NCI-H1105 (cell line): ENCODE measurements around the gene GLB1L.
A peak's percentile ranks its signal among the peaks of the same experiment; 100 is the strongest.

Experiments
- DNase-seq: peaks from one replicate; lab custom pipeline; 2025; lab: John Stamatoyannopoulos, UW

GLB1L gene

DNA sequence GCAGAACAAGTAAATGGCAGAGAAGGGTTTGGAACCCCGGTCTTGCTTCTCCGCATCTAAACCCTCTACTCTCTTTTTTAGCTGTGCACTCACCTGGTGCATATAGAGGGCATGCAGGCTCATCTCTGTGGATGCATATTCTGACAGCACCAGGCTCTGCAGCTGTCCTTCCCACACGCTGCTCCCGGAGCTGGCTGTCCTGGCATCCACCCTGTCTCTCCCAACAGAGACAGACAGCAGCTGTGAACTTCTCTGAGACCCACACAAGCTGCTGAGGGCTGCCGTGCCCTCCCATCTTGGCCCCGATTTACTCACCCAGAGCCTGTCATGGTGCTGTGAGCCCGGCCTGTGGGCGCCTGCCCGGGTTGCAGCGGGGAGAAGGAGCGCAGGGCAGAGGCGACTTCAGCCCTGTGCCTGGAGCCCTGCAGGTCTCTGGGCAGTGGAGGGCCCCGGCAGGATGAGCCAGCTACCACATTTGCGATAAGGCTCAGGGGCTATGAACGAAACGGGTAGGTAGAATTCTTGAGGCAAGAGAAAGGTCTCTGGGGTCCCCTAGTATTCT is 23.2 kb downstream of the GLB1L start:
- no peak for DNase-seq

DNA sequence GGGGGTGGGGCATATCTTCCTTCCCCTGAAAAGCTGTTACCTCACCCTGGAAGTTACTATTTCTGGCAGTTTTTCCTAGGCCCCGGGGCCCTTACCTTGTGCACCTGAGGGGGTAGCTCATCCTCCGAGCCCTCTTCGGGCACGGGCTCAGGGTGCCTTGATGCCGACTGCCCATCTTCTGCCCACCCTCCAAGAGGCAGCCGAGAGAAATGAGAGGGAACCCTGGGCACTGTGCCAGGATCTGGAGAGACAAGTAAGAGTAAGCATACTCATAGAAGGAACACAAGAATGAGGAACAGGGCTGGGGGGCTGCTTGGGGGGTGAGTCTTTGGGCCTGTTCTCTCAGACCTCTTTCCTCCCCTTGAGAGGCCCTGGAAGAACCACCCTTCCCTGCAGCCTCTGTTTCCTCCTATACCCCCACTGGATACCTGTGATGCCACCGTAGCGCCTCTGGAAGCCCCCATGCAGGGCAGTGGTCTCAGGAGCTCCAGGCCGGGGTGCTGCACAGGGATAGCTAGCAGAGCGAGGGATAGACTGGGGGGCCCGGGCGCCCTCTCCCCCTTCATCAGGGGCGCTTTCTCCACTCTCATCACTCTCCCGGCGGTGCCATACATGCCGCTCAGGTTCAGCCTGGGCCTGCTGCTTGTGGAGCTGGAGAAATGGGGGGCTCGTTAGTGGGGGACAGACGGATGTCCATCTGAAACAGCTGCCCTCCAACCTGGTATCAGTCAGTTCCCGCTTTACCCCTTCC is 24.4 kb downstream of the GLB1L start:
- DNase-seq = no peak

DNA sequence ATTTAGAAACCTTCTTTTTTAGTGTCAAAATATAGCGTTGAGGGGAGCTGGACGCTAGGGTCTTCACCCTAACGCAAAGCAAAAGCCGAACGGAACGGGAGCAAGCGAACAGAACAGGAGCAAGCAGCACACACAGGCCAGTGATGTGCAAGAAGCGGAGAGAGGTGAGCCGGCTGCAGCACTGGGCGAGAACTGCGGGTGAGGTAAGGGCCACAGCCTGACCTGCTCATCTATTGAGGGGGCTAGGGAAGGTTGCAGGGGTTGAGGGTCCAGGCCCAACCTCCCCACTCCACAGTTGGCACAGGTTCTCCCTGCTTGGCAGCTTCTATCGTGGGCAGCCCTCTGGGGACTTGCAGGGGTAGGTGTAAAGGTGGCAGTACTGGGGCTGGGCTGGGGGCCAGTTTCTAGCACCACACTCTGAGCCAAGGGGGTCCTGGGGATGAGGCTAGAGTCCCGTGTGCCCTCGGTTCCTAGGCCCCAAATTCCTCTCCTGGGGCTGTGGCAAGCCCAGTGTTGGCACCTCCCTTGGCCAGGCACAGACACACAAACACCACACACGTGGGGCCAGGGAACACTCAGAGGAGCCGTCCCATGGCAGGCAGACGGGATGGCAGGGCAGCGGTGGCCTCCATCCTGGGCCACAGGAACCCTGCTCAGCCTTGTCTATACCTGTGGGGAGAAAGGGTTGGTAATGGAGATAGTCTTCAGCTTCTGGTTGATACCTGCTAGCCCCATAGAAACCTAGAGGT is 25.3 kb downstream of the GLB1L start:
- no peak for DNase-seq

DNA sequence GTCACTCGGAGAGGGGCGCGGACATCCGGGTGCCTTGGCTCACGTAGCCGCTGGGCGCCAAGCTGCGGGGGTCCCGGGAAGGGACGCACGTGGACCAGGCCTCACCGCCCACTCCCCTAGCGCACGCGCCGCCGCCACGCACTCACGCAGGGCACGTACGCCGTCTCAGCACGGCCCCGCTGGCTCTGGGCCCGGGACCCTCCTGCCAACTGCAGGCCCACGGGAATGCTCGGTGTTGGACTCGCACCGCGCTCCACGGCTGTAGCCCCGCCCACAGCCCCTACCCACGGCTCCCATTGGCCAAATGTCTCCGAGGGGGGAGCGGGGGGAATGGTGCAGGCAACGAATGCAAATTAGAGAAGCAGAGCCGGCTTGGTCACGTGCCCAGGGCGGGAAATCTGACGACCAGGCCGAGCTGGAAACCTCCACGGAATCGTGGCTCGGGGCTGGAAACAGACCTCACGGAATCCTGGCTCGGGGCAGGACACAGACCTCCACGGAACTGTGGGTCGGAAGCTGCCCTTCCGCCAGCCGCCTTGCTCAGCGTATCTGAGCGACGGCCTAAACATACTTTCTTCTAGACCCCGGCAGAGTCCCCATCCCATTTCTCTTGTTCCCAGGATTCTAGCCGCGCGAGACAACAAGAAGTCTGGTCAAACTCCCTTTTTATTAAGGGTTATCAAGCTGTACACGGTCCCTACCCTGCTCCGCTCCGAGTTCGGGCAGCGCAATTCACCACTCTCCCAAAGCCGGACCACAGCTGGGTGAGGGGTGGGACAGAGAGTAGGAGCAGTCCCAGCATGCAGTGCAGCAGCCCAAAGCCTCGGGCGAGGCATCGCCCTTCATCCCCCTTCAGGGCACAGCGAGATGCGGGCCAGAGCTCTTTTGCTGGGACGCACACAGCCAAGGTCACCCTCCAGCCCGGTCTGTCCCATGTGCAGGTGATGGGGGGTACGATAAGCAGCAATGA is 26.2 kb downstream of the GLB1L start, which contains the start of gene ABCB6:
ABCB6 (minus strand) TSS at position 227 of the 970 bp plus-strand sequence. CDS start 285 bp downstream, outside the sequence.
- peak; percentile 94 for DNase-seq

DNA sequence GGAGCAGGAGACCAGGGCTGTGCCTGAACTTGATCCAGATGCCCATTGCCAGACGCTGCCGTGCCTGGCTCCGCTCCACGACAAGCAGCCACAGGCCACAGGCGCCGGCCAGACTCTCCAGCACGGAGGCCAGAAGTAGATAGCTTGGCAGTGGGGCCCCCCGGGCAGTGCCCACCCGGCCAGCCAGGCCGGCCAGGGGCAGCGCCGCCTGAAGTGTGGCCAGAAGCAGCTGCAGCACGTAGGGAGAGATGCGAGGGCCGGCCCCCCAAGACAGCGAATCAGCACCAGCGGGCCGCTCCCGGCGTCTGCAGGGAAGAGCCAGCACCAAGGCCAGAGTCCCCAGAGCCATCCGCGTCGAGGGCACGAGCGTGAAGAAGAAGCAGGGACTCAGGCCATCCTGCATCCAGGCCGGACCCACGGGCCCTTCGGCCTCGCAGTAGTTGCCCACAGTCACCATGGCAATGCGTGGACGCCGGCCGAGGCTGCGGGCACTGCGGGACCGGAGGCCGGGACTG is 27.0 kb downstream of the GLB1L start:
- DNase-seq = peak; percentile 16

DNA sequence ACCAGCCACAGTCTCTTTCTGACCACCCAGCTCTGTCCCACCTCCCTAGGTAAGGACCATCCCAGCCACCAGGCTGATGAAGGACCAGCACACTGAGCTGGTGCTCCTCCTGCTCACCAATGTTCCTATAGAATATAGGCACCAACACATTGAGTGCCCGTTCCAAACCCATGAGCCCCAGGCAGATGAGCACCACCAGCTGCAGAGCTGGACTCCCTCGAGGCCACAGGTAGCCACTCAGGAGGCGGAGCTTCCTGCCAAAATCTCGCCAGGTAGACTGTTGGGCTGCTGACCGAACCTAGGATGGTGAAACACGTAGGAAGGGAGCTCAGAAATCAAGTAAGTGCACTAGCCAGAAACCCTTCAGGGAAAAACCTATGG is 28.7 kb downstream of the GLB1L start:
- no peak for DNase-seq

DNA sequence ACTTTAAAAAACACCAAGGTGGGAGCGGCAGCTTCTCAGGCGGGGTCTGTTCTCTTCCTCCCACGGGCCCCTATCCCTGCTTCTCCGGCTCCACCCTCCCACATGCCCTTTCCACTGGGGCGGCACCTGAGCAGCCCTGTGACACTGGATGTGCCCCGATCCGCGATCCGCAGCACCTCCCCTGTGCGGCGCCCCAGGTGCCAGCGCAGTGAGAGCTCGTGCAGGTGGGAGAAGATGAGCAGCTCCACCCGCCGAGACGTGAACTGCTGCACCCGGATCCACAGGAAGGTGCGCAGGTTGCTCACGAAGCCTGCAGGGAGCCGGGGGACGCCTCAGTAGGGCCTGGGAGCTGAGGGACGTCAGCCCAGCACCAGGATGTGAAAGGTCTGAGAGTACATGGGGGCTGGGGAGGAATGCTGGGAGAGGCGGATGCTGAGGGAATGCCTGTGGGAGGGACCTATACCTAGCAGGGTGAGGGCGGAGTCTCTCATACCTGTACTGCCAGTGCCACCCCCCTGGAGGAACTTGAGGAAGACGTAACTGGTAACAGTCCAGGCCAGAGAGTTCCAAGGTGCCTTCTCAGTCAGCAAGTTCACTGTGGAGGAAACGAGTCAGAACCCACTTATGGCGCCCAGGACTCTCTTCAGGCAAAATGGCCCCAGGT is 29.2 kb downstream of the GLB1L start:
- no peak for DNase-seq

DNA sequence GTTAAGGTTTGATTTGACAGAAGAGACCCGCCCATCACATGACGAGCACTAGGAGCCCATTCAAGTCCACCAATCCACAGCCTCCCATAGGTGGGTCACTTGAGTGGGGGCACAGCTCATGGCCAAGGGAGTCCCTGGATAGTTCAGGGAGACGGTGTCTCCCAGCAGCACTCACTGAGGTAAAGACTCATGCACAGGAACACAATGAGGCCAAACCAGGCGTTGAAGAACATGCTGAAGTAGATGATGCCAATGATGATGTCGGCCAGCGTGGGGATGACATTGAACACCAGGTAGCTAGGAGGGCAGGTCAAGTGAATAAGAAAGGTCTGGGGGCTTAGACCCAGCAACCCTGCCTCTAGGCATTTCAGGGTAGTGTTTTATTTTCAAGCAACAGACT is 30.5 kb downstream of the GLB1L start:
- no peak for DNase-seq

DNA sequence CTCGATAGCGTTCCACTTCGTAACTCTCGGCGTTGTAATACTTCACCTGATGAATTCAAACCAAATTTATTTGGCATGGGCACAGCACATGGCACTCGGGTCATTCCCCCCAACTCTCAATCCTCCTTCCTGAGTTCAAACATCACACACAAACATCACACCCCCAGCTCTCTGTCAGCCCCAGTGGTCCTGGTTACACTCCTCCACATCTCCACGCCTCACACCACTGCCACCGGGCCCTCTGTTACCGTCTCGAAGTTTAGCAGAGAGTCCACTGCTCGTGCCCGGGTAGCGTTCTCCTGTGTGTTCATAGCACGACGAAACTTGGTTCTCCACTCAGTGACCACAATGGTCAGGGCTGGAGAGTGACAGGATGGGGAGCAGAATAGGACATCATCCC is 31.1 kb downstream of the GLB1L start:
- no peak for DNase-seq

DNA sequence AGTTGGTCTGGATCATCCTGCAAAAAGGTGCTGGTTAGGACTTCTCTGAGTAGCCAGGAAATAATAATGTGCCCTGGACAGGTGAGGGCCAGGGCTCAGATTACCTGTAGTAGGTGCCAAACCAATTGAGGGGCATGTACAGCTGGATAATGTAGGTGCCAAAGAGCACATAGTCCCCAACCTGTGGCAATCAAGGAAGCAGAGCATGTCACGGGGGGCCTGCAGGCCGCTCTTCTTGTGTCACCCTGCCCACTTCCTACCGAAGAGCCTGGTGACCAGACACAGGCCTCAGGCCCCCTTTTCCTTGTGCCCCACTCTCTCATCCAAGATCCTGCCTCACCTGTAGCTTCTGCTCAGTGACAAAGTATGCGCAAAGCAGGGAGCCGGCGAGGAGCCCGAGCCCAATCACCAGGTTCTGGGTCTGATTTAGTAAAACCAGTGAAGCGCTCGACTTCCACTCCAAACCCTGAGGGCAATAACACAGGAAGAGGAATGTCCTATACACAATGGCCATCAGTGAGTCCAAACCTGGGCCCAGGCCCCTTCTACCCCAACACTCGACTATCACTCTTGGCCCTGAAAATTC is 31.7 kb downstream of the GLB1L start:
- DNase-seq = no peak

DNA sequence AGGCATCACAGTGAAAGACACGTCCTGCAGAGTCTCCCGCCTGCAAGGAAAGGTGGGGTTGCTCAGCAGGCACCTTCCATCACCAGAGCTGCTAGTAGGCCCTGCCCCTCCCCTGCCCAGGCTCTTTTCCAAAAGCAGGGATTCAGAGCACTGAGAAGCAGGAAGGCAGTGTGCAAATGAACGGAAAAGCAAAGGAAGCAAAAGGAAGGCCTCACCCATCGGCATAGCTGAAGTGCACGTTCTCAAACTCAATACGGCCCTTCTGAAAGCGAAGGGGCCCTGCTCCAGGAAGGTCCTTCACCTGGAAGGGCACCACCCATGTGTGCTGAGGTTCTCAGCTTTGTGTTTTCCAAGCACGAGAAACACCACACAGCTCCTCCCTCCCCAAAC is 32.2 kb downstream of the GLB1L start:
- DNase-seq = no peak

DNA sequence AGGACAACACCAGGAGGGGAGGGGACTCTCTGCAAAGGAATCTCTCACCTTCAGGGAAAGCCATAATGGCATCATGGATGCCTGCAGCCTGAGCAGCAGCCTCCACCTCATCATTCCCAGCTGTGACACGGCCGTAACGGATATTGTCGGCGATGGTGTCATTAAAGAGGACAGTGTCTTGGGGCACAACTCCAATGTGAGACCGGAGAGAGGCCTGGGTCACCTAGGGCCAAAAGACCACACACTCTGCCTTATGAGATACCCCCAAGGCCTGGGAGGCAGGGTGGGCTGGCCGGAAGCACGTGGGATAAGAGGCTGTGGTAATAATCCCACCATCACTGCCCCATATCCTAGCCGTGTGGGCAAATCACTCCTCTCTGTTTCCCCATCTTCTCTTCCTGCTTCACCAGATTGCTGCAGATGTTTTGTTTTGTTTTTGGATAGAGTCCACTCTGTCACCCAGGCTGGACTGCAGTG is 34.3 kb downstream of the GLB1L start:
- no peak for DNase-seq

DNA sequence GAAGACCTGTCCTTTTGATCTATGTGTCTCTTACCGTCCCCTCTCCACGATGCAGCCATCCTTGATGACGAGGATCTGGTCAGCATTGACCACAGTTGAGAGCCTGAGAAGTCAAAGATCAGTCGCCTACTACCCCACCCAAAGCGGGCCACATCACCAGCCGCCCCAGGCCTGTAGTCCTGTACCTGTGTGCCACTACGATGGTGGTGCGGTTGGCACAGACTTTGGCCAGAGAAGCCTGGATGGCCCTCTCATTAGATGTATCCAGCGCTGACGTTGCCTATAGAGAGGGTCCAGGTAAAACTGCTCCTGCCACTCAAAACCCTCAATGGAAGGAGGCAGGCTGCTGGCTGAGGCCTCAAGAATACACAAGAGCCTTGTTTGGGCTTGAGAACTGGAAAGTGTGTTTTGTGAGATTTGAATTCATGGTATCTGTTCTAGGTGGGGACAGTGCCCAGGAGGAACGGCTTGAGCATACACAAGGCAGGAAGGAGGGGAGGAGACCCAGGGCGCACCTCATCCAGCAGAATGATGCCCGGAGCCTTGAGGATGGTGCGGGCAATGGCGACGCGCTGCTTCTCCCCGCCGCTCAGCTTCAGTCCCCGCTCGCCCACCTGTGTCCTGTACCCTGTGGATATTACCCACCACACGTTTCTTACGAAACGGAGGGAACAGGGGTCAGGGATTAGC is 34.9 kb downstream of the GLB1L start:
- DNase-seq = no peak

DNA sequence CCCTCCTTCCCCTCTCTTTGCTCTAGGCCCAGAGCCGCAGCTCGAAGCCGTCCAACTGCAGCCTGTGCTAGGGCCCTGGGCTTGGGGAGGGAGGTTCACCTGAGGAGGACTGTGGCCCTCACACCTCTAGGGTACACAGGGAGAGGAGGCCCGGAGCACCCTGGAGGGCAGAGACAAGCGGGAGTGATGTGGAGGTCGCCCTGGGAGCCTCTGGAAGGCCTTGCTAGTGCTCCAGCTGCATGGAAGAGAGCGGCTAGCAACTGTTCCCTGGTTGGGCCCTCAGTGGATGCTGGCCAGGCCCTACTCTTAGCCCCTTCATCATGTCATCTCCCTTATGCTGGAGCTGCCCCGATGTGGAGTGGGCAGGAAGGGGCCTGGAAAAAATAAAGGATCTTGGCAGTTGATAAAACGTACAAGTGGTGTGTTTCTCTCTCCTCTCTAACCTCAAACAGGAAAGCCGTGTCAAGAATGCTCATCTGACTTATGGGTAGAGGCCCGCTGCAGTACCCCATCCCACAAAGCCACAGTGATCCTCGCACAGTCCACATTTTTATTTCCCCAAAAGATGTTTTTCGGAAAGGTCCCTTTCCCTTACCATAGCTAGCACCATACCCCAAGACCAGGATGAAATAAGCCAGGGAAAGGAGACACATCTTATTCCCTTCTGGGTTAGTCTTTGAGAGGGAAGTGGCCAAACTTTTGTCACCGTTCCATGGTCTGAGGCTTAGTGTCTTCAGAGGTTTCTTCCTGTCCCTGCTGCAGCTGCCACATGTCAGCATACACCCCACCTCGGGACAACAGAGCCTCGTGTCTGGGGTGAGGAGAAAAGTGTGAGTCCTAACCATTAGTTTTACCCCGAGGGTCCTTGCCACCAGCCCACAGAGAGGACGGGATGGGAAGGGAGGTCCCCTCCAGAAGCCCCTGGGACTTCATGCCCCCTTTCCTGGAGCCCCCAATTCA is 35.7 kb downstream of the GLB1L start:
- DNase-seq = no peak

DNA sequence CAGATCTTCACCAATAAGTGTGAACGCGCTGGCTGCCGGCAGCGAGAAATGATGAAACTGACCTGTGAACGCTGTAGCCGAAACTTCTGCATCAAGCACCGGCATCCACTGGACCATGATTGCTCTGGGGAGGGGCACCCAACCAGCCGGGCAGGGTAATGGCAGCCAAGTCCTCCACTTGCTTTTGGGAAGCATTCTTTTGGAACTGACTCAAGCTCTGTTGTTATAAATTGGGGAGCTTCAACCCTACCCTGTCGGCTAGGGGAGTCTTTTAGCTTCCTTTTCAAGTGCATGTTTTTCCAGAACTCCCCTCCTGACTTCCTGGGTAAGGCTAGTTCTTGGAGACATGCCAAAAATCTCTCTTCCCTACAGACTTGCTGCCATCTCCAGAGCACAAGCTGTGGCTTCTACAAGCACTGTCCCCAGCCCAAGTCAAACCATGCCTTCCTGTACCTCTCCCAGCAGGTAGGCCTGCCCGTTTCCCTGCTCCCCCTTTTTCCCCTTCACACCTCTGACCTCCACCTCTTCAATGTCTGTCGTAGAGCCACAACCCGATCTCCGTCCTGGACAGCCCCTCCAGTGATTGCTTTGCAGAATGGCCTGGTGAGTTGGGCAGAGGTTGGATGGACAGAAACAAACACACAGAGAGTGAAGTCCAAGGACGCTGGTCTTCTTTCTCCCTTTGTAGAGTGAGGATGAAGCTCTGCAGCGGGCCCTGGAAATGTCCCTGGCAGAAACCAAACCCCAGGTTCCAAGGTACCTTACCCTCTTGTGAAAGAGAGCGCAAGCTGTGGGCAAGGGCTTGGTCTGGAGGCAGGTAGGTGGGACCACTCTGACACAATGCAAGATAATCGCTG is 37.1 kb downstream of the GLB1L start:
- peak; percentile 19 for DNase-seq

DNA sequence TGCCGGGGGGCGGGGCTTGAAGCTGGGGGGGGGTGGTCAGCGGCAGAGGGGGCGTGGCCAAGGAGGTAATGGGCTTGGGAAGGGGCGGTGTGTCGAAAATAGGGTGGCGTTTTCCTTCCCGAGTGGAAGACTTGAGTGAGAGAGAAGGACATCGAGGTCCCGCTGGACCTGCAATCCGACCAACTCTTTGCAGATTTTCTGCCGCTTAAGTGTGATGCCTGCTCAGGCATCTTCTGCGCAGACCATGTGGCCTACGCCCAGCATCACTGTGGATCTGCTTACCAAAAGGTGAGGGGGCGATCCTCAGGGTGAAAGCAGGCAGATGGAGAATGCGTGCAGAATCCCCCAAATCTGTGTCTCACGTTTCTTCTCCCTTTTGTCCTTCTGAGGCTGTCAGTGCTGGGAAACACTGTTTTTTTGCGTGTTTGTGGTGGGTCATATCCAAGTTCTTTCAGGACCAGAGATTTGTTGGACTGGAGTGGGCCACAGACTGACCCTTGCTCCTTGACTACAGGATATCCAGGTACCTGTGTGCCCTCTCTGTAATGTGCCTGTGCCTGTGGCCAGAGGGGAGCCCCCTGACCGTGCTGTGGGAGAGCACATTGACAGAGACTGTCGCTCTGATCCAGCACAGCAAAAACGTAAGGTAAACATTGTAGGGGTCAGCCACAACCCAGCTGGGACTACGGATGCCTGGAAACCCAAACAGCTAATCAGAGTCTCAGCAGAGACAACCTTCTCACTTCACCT is 37.9 kb downstream of the GLB1L start:
- DNase-seq = no peak
